Hepatocyte (in vitro differentiated cells): Measurements from ENCODE around the gene MVB12A.

ENCODE experiments used
- CTCF ChIP-seq: fragments of 200-600 bp; sonication (generic); IDR thresholded peaks from 2 replicates; pipeline ENCODE4 v1.5.1; 2016; ENCODE audit warnings: antibody characterized with exemption, mild to moderate bottlenecking; ENCODE audit not compliant: poor library complexity
- EZH2 ChIP-seq: fragments of 200-600 bp; sonication (generic); IDR thresholded peaks from 2 replicates; pipeline ENCODE4 v1.6.1; 2016; ENCODE audit warnings: antibody characterized with exemption, mild to moderate bottlenecking, borderline replicate concordance
- EZH2phosphoT487 ChIP-seq: fragments of 200-600 bp; sonication (generic); IDR thresholded peaks from one replicate; pipeline ENCODE4 v1.6.1; 2018; ENCODE audit warnings: antibody characterized with exemption, mild to moderate bottlenecking, low read depth, moderate library complexity; ENCODE audit not compliant: unreplicated experiment, severe bottlenecking

- TF ChIP-seq CTCF (no peak), EZH2 (no peak), EZH2phosphoT487 (no peak)
Measured at GRCh38 chr19:17414097-17414496, 5.8 kb upstream of the MVB12A start.
